Fibroblast of mammary gland (primary cell): ENCODE measurements around the gene RPL36A.
A peak's percentile ranks its signal among the peaks of the same experiment; 100 is the strongest.

Experiments
- DNase-seq: peaks from one replicate; pipeline ENCODE4 v3.0.0-alpha.2; 2010; ENCODE audit warnings: low read depth
- H3K4me3 ChIP-seq: 2 replicates; pipeline ENCODE4 v1.5.1; 2011; ENCODE audit warnings: low read depth, mild to moderate bottlenecking, low read length, moderate library complexity; ENCODE audit not compliant: control insufficient read depth
- TF ChIP-seq, protein P1 (sequence below): conservative IDR thresholded peaks from 2 replicates; pipeline ENCODE4 v1.5.1; 2011; ENCODE audit warnings: low read depth, low read length, inconsistent platforms; ENCODE audit not compliant: control insufficient read depth, insufficient read depth

Gene RPL36A

DNA sequence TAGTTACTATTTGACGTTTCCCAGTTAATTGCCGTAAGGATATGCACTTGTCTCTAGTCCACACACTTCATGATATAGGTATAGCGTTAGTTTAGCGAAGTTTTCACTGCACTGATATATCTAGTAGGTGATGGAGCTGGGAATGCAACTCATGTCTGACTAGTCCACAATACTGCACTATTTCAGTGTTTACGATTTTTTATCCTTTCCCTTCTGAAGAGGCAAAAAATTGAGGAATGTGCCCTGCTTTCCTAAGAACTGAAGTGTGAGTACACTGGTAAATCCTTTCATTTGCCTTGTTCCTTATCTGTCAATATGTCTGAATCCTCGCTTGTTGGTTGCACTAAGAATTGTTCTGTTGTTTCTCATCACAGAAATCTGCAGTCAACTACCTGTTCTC is 1.0 kb downstream of the RPL36A start:
- TF ChIP-seq, protein P1, sequence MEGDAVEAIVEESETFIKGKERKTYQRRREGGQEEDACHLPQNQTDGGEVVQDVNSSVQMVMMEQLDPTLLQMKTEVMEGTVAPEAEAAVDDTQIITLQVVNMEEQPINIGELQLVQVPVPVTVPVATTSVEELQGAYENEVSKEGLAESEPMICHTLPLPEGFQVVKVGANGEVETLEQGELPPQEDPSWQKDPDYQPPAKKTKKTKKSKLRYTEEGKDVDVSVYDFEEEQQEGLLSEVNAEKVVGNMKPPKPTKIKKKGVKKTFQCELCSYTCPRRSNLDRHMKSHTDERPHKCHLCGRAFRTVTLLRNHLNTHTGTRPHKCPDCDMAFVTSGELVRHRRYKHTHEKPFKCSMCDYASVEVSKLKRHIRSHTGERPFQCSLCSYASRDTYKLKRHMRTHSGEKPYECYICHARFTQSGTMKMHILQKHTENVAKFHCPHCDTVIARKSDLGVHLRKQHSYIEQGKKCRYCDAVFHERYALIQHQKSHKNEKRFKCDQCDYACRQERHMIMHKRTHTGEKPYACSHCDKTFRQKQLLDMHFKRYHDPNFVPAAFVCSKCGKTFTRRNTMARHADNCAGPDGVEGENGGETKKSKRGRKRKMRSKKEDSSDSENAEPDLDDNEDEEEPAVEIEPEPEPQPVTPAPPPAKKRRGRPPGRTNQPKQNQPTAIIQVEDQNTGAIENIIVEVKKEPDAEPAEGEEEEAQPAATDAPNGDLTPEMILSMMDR, result no peak
- peak overlapping the region; percentile 84 for H3K4me3 ChIP-seq
- no peak for DNase-seq

DNA sequence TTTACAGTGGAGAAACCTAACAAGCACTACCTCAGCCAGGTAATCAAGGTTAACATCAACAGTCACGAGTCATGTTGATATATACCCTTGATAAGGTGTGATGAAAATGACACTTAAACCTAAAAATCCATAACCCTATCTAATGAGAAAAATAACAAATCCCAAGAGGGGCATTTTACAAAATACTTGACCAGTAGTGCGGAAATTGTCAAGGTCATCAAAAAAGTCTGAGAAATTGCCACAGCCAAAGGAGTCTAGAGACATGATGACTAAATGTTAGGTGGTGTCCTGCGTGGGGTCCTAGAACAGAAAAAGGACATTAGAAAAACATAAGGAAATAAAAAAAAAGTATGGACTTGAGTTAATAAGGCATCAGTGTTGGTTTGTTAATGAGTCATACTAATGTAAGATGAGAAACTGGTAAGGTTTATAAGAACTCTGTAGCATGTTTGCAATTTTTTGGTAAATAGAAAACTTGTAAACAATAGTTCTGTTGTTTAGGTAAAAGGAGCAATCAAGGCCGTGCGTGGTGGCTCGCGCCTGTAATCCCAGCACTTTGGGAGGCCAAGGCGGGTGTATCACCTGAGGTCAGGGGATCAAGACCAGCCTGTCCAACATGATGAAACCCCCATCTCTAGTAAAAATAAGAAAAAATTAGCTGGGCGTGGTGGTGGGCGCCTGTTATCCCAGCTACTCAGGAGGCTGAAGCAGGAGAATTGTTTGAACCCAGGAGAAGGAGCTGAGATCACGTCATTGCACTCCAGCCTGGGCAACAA is 2.9 kb downstream of the RPL36A start:
- H3K4me3 ChIP-seq, result no peak overlapping the region
- TF ChIP-seq, protein P1, result no peak
- peak; percentile 31 for DNase-seq

DNA sequence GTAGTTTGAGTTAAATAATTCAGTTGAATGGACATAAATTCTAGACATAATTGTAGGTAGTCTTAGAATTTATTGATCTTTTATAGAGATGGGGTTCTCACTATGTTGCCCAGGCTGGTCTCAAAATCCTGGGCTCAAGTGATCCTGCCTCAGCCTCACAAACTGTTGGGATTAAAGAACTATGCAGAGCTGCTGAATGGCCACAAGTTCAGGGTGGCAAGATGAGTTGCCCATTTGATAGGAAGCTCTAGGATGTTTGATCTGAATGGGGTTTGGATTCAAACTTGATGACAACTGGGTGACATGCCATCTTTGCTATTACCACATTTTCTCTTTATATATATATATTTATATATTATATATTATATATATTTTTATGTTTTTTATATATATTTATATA is 3.6 kb downstream of the RPL36A start:
- no peak for DNase-seq
- H3K4me3 ChIP-seq, result no peak overlapping the region
- TF ChIP-seq, protein P1, result no peak

DNA sequence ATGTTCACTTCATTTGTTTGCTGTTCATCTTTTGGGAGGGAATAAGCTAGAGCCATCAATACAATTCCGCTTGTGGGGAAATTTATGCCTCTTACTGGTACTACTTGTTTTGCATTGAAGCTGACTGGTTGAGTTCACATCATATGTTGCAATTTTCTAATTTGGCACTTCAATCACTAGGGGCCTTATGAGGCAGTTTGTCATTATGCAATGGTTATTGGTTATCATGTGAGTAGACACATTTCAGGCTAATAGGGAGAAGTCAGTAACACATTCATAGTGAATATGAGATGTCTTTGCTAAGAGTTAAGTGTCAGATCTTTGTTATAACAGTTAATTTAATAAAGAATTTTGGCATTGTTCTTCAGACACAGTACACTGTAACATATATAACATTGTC is 5.0 kb downstream of the RPL36A start:
- TF ChIP-seq, protein P1, result no peak
- H3K4me3 ChIP-seq, result no peak overlapping the region
- peak; percentile 57 for DNase-seq

DNA sequence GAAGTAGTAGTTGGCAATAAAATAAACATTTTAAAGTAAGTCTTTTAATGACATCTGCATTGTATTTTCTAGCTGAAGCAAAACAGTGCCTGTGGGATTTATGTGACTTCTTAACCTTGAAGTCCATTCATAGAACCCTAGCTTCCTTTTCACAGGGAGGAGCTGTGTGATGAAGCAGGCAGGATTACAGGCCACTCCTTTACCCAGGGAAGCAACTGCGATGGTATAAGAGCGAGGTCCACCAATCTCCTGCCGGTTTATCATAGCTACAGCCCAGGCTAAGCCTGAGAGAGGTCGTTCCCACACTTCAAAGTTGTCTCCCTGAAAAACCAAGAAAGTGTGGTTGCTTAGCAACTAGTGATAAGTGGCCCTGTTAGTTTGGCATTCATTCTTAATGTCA is 7.0 kb downstream of the RPL36A start:
- TF ChIP-seq, protein P1, result no peak
- H3K4me3 ChIP-seq, result no peak overlapping the region
- peak; percentile 32 for DNase-seq

DNA sequence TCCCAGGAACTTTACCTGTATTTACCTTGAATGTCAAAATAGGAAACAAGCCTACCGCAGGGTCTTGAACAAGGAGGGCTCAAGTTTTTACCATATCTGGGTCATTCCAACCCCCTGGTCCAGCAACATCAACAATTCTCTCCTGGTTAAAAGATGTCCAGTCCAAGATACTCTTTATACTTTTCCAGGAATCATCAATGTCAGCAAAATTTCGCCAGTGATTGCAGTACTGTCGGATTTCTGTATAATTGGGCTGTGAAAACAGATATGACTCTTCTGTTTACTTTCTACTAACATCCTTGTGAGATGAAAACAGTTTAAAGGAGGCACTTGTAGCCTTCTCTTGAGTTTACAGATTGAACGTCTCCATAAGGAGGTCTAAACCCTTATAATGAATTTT is 7.9 kb downstream of the RPL36A start:
- no peak for DNase-seq
- TF ChIP-seq, protein P1, result no peak
- no peak overlapping the region for H3K4me3 ChIP-seq

DNA sequence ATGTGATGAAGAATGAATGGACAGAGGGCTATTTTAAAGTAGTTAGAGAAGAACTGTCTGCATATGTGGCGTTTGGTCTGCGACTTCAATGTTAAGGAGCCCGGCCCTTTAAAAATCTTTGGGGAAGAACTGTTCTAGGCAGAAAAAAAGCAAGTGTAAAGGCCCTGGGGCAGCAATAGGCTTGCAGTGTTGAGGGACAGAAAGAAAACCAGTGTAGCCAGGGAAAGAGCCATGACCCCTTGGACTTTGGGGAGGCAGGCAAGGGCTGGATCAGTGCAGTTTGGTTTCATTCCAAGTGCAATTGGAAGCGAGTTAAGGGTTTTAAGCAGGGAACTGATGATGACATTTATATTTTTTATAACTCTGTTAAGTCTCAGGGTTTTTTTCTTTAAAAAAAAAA is 9.0 kb downstream of the RPL36A start:
- TF ChIP-seq, protein P1, result no peak
- DNase-seq, result no peak
- H3K4me3 ChIP-seq, result no peak overlapping the region
